ENCODE measurements around the gene PLCD3. TPM values are rescaled to one million over a fixed set of nuclear protein-coding genes. Genes with fewer than 3 reads are reported as not detected.

Gene PLCD3
- total and polyA plus RNA-seq, 2 of the 13 experiments (the other 11 are each of a cell fraction or from before 2014, with no cell fraction given), result 11.3 to 39.1 TPM

DNA sequence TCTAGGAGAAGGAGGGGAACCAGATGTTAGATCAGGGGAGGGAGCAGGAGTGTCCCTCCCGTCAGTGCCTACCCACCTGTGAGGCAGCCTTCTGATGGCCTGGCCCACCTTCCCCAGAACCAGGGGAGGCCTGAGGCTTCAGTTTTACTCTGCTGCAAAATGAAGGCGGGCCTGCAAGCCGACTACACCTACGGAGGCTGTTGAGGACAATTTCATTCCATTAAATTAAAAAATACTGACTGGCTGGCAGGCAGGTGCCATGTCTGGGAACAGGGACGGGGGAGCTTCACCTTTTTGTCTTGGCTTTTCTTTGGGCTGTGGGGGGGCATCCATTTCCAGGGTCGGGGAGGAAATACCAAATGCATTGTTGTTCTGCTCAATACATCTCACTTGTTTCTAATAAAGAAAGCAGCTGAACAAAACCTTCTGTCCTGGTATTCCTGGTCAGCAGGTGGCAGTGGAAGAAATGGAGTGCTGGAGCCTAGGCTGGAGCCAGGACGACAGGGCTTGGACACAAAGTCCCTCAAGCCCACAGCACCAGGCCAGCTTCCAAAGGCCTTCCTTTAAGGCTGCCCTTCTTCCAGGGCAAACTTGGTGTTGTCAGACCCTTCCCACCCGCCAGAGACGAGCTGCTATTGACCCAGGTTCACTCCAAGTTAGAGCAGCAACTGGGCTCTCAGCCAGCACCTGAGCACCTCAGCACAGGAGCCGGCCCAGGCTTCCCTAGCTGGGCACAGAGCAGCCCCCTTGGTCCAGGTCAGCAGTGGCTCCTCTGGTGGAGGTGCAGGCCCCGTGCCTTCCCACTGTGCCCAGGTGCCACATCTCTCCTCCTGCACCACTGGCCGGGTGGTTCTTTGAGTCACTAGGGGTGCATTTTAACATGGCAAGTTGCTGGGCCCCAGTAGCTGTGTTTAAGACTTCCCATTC lies 23.5 kb downstream of the PLCD3 start (continued):
- TF ChIP-seq ZNF407 (CRISPR knock-in tag; IDR thresholded peaks at IDR 0.05; ENCODE audit: not compliant biosample characterization), result peak; percentile 47
- no peak for TF ChIP-seq ZBTB49 (CRISPR knock-in tag; IDR thresholded peaks at IDR 0.05; ENCODE audit: borderline replicate concordance)
- no peak for TF ChIP-seq JUNB (CRISPR knock-in tag; IDR thresholded peaks at IDR 0.05; ENCODE audit: borderline replicate concordance)
- TF ChIP-seq KLF13 (CRISPR knock-in tag; IDR thresholded peaks at IDR 0.05), result no peak
- TF ChIP-seq HMGA1 (CRISPR knock-in tag; conservative IDR thresholded peaks at IDR 0.05), result no peak
- TF ChIP-seq CREB3 (CRISPR knock-in tag; IDR thresholded peaks at IDR 0.05), result no peak
- TF ChIP-seq, protein P1, sequence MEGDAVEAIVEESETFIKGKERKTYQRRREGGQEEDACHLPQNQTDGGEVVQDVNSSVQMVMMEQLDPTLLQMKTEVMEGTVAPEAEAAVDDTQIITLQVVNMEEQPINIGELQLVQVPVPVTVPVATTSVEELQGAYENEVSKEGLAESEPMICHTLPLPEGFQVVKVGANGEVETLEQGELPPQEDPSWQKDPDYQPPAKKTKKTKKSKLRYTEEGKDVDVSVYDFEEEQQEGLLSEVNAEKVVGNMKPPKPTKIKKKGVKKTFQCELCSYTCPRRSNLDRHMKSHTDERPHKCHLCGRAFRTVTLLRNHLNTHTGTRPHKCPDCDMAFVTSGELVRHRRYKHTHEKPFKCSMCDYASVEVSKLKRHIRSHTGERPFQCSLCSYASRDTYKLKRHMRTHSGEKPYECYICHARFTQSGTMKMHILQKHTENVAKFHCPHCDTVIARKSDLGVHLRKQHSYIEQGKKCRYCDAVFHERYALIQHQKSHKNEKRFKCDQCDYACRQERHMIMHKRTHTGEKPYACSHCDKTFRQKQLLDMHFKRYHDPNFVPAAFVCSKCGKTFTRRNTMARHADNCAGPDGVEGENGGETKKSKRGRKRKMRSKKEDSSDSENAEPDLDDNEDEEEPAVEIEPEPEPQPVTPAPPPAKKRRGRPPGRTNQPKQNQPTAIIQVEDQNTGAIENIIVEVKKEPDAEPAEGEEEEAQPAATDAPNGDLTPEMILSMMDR (CRISPR knock-in tag; IDR thresholded peaks at IDR 0.05), result peak; percentile 58
- no peak for TF ChIP-seq SP5 (CRISPR knock-in tag; IDR thresholded peaks at IDR 0.05; ENCODE audit: borderline replicate concordance, low read depth)
- no peak for TF ChIP-seq FOXK2 (IDR thresholded peaks at IDR 0.05)
- TF ChIP-seq POLR2A (IDR thresholded peaks at IDR 0.05; ENCODE audit: insufficient read depth in 1 of 2, low read depth in 2 of 2, low read length in 2 of 2), result no peak
- no peak for TF ChIP-seq ZNF235 (CRISPR knock-in tag; IDR thresholded peaks at IDR 0.05; ENCODE audit: borderline replicate concordance)
- no peak for TF ChIP-seq ZNF616 (CRISPR knock-in tag; IDR thresholded peaks at IDR 0.05; ENCODE audit: low read depth)
- no peak for TF ChIP-seq EHMT2 (IDR thresholded peaks at IDR 0.05; ENCODE audit: borderline replicate concordance, low read depth, low read length)
